Thoracic aorta (tissue), 2 donors: ENCODE data around the gene BDKRB1. TPM values are rescaled to one million over a fixed set of nuclear protein-coding genes. Genes with fewer than 3 reads are reported as not detected.

Experiments
- ATAC-seq: fragments of 150-250 bp; one replicate; pipeline ENCODE4 v1.8.0; 2017; ENCODE audit warnings: low read depth; ENCODE audit not compliant: insufficient number of reproducible peaks, low FRiP score
- DNase-seq: peaks from one replicate; pipeline ENCODE4 v3.0.0-alpha.2; 2020; ENCODE audit warnings: low spot score
- H3K27ac ChIP-seq, 2 donors: fragments of 200-600 bp; sonication (generic); 1 replicate in 1 of 2; 2 replicates in 1 of 2; pipeline ENCODE4 v1.5.1; 2016; ENCODE audit warnings: mild to moderate bottlenecking in 2 of 2, moderate library complexity in 2 of 2
- H3K27me3 ChIP-seq: fragments of 200-600 bp; sonication (generic); replicated peaks from 2 replicates; pipeline ENCODE4 v1.6.0; 2016; ENCODE audit warnings: mild to moderate bottlenecking; ENCODE audit not compliant: insufficient read depth
- H3K36me3 ChIP-seq: fragments of 200-600 bp; sonication (generic); one replicate; pipeline ENCODE4 v1.5.1; 2016
- H3K4me1 ChIP-seq, 2 donors: fragments of 200-600 bp; sonication (generic); 1 replicate in 1 of 2; 2 replicates in 1 of 2; pipeline versions ENCODE4 v1.5.1 to v1.6.0; 2016; ENCODE audit warnings: low read depth in 2 of 2, mild to moderate bottlenecking in 1 of 2; ENCODE audit not compliant: control insufficient read depth in 1 of 2
- H3K4me3 ChIP-seq: fragments of 200-600 bp; sonication (generic); 2 replicates; pipeline ENCODE4 v1.5.1; 2016; ENCODE audit warnings: mild to moderate bottlenecking
- H3K9me3 ChIP-seq: fragments of 200-600 bp; sonication (generic); 2 replicates; pipeline ENCODE4 v1.5.1; 2016
- total RNA-seq, 2 donors: library from RNA; depleted of rRNA; stranded (reverse); fragments of >200 nt; gene quantifications; one replicate each; pipeline versions ENCODE4 v1.1.0 to v1.2.3, GENCODE V29; 2016
- TF ChIP-seq, protein P1 (sequence below): fragments of 200-600 bp; sonication (generic); IDR thresholded peaks from one replicate; pipeline ENCODE4 v1.5.1; 2019; ENCODE audit warnings: antibody characterized with exemption

The BDKRB1 gene
- total RNA-seq, 2 donors from 2014 or later: 1.8 TPM; not detected in 1

DNA sequence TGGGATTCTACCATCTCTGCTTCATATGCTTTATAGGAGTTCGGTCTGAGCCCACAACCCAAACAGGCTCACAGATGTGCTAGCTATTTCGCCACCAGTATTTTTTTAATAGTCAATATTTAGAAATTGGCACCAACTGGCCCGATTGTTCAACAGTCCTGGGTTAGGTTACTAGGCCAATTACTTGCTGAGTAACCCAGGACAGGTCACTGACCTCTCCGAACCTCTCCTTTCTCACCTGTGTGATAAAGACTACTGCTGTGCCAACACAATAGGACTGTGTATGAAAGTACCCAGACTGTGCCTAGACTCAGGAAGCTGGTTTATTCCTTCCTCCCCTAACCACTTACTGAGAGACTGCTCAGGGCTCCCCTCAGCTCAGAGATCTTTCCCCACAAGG, 43.1 kb upstream of the BDKRB1 start:
- Histone ChIP-seq H3K4me3 (no peak overlapping the region), H3K27me3 (no peaks in the 10 kb centered on the region), H3K9me3 (peaks cover 3% of the 10 kb centered on the region), H3K27ac (no peak overlapping the region), H3K36me3 (no peaks in the 10 kb centered on the region), H3K4me1 (no peaks in the 10 kb centered on the region)
- DNase-seq: no peak
- ATAC-seq: no peak
- TF ChIP-seq, protein P1, sequence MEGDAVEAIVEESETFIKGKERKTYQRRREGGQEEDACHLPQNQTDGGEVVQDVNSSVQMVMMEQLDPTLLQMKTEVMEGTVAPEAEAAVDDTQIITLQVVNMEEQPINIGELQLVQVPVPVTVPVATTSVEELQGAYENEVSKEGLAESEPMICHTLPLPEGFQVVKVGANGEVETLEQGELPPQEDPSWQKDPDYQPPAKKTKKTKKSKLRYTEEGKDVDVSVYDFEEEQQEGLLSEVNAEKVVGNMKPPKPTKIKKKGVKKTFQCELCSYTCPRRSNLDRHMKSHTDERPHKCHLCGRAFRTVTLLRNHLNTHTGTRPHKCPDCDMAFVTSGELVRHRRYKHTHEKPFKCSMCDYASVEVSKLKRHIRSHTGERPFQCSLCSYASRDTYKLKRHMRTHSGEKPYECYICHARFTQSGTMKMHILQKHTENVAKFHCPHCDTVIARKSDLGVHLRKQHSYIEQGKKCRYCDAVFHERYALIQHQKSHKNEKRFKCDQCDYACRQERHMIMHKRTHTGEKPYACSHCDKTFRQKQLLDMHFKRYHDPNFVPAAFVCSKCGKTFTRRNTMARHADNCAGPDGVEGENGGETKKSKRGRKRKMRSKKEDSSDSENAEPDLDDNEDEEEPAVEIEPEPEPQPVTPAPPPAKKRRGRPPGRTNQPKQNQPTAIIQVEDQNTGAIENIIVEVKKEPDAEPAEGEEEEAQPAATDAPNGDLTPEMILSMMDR: no peak

DNA sequence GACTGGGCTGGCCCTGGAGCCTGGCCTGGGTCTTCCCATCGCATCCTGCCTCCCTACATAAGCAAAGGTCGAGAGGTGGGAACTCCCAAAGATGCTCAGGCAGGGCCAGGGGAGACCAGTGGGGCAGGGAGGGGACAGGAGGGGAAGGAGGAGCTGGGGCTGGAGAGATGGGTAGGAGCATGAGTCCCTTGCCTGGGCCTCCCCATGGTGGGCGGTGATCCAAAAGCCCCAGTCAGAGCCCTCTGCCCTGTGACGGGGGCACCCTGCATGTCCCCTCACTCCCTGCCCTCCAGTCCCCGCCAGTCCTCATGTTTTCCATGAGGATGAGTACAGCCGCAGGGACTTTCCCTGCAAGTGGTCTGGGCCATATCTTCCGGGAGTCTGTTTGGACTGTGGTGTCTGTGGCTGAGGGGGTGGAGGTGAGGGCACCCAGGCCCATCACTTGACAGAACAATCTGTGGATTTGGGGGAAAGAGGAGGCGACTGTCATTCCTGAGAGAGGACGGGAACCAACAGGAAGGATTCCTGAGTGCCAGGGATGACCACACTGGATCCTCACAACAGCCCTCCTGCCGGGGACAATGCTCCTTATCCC, 42.0 kb upstream of the BDKRB1 start:
- ATAC-seq (no peak), DNase-seq (no peak)
- H3K36me3 ChIP-seq: no peaks in the 10 kb centered on the region
- TF ChIP-seq, protein P1: no peak
- no peaks in the 10 kb centered on the region for H3K4me1 ChIP-seq
- no peak overlapping the region for H3K27ac ChIP-seq
- H3K4me3 ChIP-seq: no peak overlapping the region
- no peaks in the 10 kb centered on the region for H3K27me3 ChIP-seq
- H3K9me3 ChIP-seq: peaks cover 3% of the 10 kb centered on the region

DNA sequence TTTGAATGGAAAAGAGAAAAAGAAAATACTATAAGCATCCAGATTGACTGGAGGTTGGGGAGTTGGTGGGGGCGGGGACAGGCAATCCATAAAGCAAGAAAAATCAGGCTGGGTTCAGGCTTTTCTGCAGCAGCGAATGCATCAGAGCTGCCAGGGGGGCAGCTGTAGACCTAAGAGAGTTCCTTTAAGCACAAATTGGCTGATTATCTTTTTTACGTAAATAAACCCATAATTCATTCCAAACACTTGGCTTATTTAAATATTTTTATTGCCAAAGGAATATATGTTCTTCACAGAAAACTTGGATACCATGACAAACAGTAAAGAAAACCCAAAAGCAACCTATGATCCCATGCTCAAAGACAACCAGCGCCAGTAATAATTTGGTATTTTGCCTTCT, 41.2 kb upstream of the BDKRB1 start:
- no peak for DNase-seq
- no peak overlapping the region for H3K27ac ChIP-seq
- H3K4me1 ChIP-seq: no peaks in the 10 kb centered on the region
- no peak for ATAC-seq
- TF ChIP-seq, protein P1: no peak
- no peak overlapping the region for H3K4me3 ChIP-seq
- H3K27me3 ChIP-seq: no peaks in the 10 kb centered on the region
- no peaks in the 10 kb centered on the region for H3K36me3 ChIP-seq
- H3K9me3 ChIP-seq: peaks cover 3% of the 10 kb centered on the region

DNA sequence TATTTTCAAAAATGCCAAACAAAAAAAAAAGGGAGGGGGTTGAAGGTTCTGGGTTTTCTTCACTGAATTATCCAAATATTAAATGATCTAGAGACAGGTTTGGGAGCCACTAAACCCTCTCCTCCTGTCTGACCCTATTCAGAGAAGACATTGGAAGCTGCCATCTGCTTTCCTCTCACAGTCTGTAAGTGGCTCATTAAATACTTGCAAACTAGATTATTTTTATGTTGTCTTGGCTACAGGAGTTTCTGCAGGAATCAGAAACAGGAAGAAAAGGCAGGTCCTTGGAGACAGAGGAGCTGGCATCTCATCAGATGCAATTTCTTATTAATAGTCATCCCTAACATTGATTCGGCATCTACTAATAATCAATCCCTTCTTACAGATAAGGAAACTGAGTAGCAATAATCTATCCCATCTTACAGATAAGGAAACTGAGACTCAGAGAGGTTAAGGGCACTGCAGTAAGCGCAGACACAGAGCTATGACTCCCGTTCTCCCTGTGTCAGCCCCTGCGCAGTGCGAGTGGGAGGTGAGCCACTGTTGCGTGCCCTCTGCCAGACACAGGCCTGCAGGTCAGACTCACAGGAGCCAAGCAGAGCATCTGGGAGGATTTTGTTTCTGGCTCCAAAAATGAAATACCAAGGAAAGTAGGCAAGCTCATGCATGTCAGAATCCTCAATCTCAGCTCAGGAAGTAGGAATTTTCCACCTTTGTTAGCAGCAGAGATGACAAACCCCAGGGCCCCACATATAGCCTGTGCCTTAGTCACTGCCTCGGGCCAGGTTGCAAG, 40.4 kb upstream of the BDKRB1 start:
- peaks cover 3% of the 10 kb centered on the region for H3K9me3 ChIP-seq
- no peaks in the 10 kb centered on the region for H3K27me3 ChIP-seq
- H3K4me1 ChIP-seq: no peaks in the 10 kb centered on the region
- no peaks in the 10 kb centered on the region for H3K36me3 ChIP-seq
- TF ChIP-seq, protein P1: no peak
- H3K4me3 ChIP-seq: no peak overlapping the region
- no peak overlapping the region for H3K27ac ChIP-seq
- no peak for DNase-seq
- no peak for ATAC-seq

DNA sequence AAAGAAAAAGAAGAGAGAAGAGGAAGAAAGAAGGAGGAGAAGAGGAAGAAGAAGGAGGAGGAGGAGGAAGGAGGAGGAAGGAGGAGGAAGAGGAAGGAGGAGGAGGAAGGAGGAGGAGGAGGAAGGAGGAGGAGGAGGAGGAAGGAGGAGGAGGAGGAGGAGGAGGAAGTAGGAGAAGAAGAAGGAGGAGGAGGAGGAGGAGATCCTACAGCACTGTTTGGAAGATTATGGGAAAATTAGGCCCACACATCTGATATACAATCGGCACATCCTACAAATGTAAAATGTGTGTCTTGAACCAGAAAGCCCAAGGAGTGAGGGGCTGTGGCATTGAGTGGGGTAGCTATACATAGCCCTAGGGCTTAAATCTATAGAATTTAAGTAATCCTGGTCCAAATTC, 39.4 kb upstream of the BDKRB1 start:
- no peak overlapping the region for H3K27ac ChIP-seq
- peaks cover 3% of the 10 kb centered on the region for H3K9me3 ChIP-seq
- TF ChIP-seq, protein P1: no peak
- H3K4me3 ChIP-seq: no peak overlapping the region
- ATAC-seq: no peak
- H3K27me3 ChIP-seq: no peaks in the 10 kb centered on the region
- DNase-seq: no peak
- H3K36me3 ChIP-seq: no peaks in the 10 kb centered on the region
- H3K4me1 ChIP-seq: no peaks in the 10 kb centered on the region
